ENCODE results near the gene BIRC6. TPM values are rescaled to one million over a fixed set of nuclear protein-coding genes. Genes with fewer than 3 reads are reported as not detected.

The BIRC6 gene
- polyA plus RNA-seq, 3 donors = 11.5 to 32.6 (median 12.9) TPM

GRCh38 chr2:32641180-32641579 is 284.4 kb downstream of the BIRC6 start:
- WGBS (ENCODE audit: insufficient coverage) = 100% methylated on average over 3 of the region's 5 CpGs

DNA sequence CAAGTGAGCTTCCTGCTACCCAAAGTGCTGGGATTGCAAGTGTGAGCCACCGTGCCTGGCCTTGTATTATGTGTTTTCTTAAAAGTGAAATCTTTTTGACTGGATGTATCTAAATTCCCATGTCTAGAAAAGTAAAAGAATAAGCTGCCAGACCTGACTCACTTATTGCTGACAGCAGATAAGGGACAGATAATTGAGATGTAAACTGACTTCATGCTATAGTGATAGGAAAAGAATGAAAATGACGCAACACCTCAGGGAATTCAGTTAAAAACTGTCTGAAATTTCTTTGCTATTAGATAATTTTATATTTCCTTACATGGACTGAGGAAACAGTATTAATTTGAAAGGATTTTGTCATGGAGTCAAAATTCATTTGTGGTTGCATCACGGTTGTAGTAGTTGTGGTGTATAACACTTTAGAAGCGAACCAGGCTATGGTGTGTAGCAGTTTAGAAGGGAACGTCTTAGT is 290.4 kb downstream of the BIRC6 start:
- intact Hi-C loops (cut with micrococcal nuclease) = no loop called here
- no peak overlapping the region for H3K4me3 ChIP-seq (replicated peaks in 1 of 3; ENCODE audit: low read depth in 2 of 3, low read length in 3 of 3)
- DNase-seq = no peak
- Mint-ChIP-seq H3K27me3 (ENCODE audit: low read depth in 3 of 3) (no peaks in the 10 kb centered on the region), H3K4me3 (no peak overlapping the region), H3K36me3 (peaks cover 49 to 71% of the 10 kb centered on the region in 2 donors), H3K4me1 (no peaks in the 10 kb centered on the region), H3K27ac (peak overlapping the region in 1 of 7 donors; percentile 26), H3K9me3 (no peaks in the 10 kb centered on the region)
- no peaks in the 10 kb centered on the region for H3K9me3 ChIP-seq (replicated peaks in 1 of 2; ENCODE audit: control insufficient read depth in 1 of 2, insufficient read depth in 1 of 2, low read length in 2 of 2)
- no peak overlapping the region for H3K4me2 ChIP-seq (replicated peaks; ENCODE audit: extremely low read depth, low read length, poor library complexity, severe bottlenecking)
- H3K36me3 ChIP-seq (replicated peaks in 1 of 2; ENCODE audit: control insufficient read depth in 1 of 2, insufficient read depth in 2 of 2, low read length in 2 of 2) = peaks cover 34 to 74% of the 10 kb centered on the region in 2 donors
- no peak overlapping the region for H3K9ac ChIP-seq (ENCODE audit: insufficient read depth, low read length, poor library complexity, severe bottlenecking)
- no peak overlapping the region for H2AFZ ChIP-seq (ENCODE audit: insufficient read depth, low read depth, low read length, poor library complexity, severe bottlenecking)
- H3K4me1 ChIP-seq (ENCODE audit: control insufficient read depth in 1 of 2, insufficient read depth in 2 of 2, low read length in 2 of 2) = no peaks in the 10 kb centered on the region
- no peaks in the 10 kb centered on the region for H4K20me1 ChIP-seq (ENCODE audit: insufficient read depth, low read length)
- no peak overlapping the region for H3K27ac ChIP-seq (ENCODE audit: low read depth in 1 of 2, low read length in 2 of 2)
- H3K79me2 ChIP-seq (ENCODE audit: insufficient read depth, low read length) = no peaks in the 10 kb centered on the region
- 100% methylated on average over 3 of the region's 5 CpGs for WGBS (ENCODE audit: insufficient coverage)
- TF ChIP-seq, protein P1, sequence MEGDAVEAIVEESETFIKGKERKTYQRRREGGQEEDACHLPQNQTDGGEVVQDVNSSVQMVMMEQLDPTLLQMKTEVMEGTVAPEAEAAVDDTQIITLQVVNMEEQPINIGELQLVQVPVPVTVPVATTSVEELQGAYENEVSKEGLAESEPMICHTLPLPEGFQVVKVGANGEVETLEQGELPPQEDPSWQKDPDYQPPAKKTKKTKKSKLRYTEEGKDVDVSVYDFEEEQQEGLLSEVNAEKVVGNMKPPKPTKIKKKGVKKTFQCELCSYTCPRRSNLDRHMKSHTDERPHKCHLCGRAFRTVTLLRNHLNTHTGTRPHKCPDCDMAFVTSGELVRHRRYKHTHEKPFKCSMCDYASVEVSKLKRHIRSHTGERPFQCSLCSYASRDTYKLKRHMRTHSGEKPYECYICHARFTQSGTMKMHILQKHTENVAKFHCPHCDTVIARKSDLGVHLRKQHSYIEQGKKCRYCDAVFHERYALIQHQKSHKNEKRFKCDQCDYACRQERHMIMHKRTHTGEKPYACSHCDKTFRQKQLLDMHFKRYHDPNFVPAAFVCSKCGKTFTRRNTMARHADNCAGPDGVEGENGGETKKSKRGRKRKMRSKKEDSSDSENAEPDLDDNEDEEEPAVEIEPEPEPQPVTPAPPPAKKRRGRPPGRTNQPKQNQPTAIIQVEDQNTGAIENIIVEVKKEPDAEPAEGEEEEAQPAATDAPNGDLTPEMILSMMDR (IDR thresholded peaks at IDR 0.05) = no peak
- no peaks in the 10 kb centered on the region for H3K27me3 ChIP-seq (ENCODE audit: control insufficient read depth in 2 of 2, insufficient read depth in 2 of 2, low read length in 2 of 2)

More at GRCh38 chr2:32641180-32641579, 284.4 kb downstream of the BIRC6 start:
- Mint-ChIP-seq H3K9me3 (no peaks in the 10 kb centered on the region), H3K27me3 (ENCODE audit: low read depth in 3 of 3) (peaks cover 0 to 2% (median 0%) of the 10 kb centered on the region in 3 donors), H3K27ac (no peak overlapping the region), H3K36me3 (peaks cover 50 to 75% of the 10 kb centered on the region in 2 donors), H3K4me3 (no peak overlapping the region), H3K4me1 (no peaks in the 10 kb centered on the region)
- H3K9ac ChIP-seq (ENCODE audit: insufficient read depth, low read length, poor library complexity, severe bottlenecking) = no peak overlapping the region
- DNase-seq = no peak
- H3K27me3 ChIP-seq (ENCODE audit: control insufficient read depth in 2 of 2, insufficient read depth in 2 of 2, low read length in 2 of 2) = no peaks in the 10 kb centered on the region
- H3K4me2 ChIP-seq (replicated peaks; ENCODE audit: extremely low read depth, low read length, poor library complexity, severe bottlenecking) = no peak overlapping the region
- H4K20me1 ChIP-seq (ENCODE audit: insufficient read depth, low read length) = no peaks in the 10 kb centered on the region
- H3K4me1 ChIP-seq (ENCODE audit: control insufficient read depth in 1 of 2, insufficient read depth in 2 of 2, low read length in 2 of 2) = no peaks in the 10 kb centered on the region
- no peaks in the 10 kb centered on the region for H3K9me3 ChIP-seq (replicated peaks in 1 of 2; ENCODE audit: control insufficient read depth in 1 of 2, insufficient read depth in 1 of 2, low read length in 2 of 2)
- TF ChIP-seq, protein P1 (IDR thresholded peaks at IDR 0.05) = no peak
- peaks cover 43 to 70% of the 10 kb centered on the region in 2 donors for H3K36me3 ChIP-seq (replicated peaks in 1 of 2; ENCODE audit: control insufficient read depth in 1 of 2, insufficient read depth in 2 of 2, low read length in 2 of 2)
- intact Hi-C loops (cut with micrococcal nuclease) = no loop called here
- H3K79me2 ChIP-seq (ENCODE audit: insufficient read depth, low read length) = no peaks in the 10 kb centered on the region
- H3K4me3 ChIP-seq (replicated peaks in 1 of 3; ENCODE audit: low read depth in 2 of 3, low read length in 3 of 3) = no peak overlapping the region
- no peak overlapping the region for H3K27ac ChIP-seq (ENCODE audit: low read depth in 1 of 2, low read length in 2 of 2)
- no peak overlapping the region for H2AFZ ChIP-seq (ENCODE audit: insufficient read depth, low read depth, low read length, poor library complexity, severe bottlenecking)
